ENCODE data around the gene ARSJ. TPM values are rescaled to one million over a fixed set of nuclear protein-coding genes. Genes with fewer than 3 reads are reported as not detected.

ARSJ gene
- total RNA-seq, 1 experiment from 2014 or later, result 50.7 TPM

DNA sequence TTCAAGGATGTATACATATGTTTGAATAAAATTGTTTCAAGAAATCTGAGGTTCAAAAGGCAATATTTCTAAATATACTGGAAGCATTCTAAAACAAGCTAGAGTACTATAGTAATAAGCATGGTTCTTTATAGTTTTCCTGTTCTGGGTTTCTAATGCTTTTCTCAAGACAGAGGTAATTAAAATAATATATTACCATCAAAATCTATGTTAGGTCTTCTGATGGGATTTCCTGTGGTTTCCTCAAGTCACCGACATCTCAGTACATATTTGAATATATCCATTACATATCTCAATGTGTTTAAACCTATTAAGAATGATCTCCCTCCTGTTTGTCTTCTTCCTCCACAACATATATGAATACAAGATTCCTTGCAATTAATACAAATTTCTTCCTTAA, 25.6 kb downstream of the ARSJ start:
- Mint-ChIP-seq H3K27me3 (ENCODE audit: insufficient read depth, unreplicated experiment) (no peaks in the 10 kb centered on the region), H3K27ac (ENCODE audit: low read depth, unreplicated experiment) (no peak overlapping the region), H3K4me3 (ENCODE audit: unreplicated experiment) (no peak overlapping the region), H3K36me3 (ENCODE audit: insufficient read depth, unreplicated experiment) (no peaks in the 10 kb centered on the region), H3K9me3 (ENCODE audit: unreplicated experiment) (no peaks in the 10 kb centered on the region), H3K4me1 (ENCODE audit: insufficient read depth, unreplicated experiment) (peaks cover 50% of the 10 kb centered on the region)
- BruUV-seq (replicated peaks), result no TSS peak
- TF ChIP-seq, protein P1, sequence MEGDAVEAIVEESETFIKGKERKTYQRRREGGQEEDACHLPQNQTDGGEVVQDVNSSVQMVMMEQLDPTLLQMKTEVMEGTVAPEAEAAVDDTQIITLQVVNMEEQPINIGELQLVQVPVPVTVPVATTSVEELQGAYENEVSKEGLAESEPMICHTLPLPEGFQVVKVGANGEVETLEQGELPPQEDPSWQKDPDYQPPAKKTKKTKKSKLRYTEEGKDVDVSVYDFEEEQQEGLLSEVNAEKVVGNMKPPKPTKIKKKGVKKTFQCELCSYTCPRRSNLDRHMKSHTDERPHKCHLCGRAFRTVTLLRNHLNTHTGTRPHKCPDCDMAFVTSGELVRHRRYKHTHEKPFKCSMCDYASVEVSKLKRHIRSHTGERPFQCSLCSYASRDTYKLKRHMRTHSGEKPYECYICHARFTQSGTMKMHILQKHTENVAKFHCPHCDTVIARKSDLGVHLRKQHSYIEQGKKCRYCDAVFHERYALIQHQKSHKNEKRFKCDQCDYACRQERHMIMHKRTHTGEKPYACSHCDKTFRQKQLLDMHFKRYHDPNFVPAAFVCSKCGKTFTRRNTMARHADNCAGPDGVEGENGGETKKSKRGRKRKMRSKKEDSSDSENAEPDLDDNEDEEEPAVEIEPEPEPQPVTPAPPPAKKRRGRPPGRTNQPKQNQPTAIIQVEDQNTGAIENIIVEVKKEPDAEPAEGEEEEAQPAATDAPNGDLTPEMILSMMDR (IDR thresholded peaks at IDR 0.05; ENCODE audit: unreplicated experiment), result no peak
- no peak for DNase-seq (ENCODE audit: unreplicated experiment)
- intact Hi-C loops (cut with micrococcal nuclease), result loop anchor here (10.0 kb wide), 2 partner anchors 559 to 659 kb away; no protein-coding TSS in a partner anchor
- ChIA-PET CTCF (interaction anchor here (1.3 to 2.8 kb wide), 4 partner anchors 13 to 424 kb away, joined by 3 to 14 read pairs (median 6); no protein-coding TSS in a partner anchor), POLR2A (interaction anchor here (0.6 to 1.0 kb wide), 2 partner anchors 26 to 52 kb away, joined by 3 read pairs; partner anchors contain the start of gene ARSJ)

GRCh38 chr4:113952452-113953029, 26.9 kb downstream of the ARSJ start:
- no TSS peak for BruUV-seq (replicated peaks)
- peak; percentile 64 for DNase-seq (ENCODE audit: unreplicated experiment)
- POLR2A ChIA-PET, result interaction anchor here (0.7 to 2.8 kb wide), 2 partner anchors 7 to 18 kb away, joined by 3 to 9 read pairs; no protein-coding TSS in a partner anchor

GRCh38 chr4:113951263-113951662, 28.2 kb downstream of the ARSJ start:
- no TSS peak for BruUV-seq (replicated peaks)
- intact Hi-C loops (cut with micrococcal nuclease), result loop anchor here (10.0 kb wide), 2 partner anchors 556 to 656 kb away; no protein-coding TSS in a partner anchor
- Mint-ChIP-seq H3K27me3 (ENCODE audit: insufficient read depth, unreplicated experiment) (no peaks in the 10 kb centered on the region), H3K4me1 (ENCODE audit: insufficient read depth, unreplicated experiment) (peaks cover 32% of the 10 kb centered on the region), H3K27ac (ENCODE audit: low read depth, unreplicated experiment) (peak overlapping the region; percentile 52), H3K4me3 (ENCODE audit: unreplicated experiment) (no peak overlapping the region), H3K36me3 (ENCODE audit: insufficient read depth, unreplicated experiment) (no peaks in the 10 kb centered on the region), H3K9me3 (ENCODE audit: unreplicated experiment) (no peaks in the 10 kb centered on the region)
- POLR2A ChIA-PET, result interaction anchor here (0.6 to 2.8 kb wide), 3 partner anchors 9 to 65 kb away, joined by 3 to 9 read pairs (median 3); no protein-coding TSS in a partner anchor
- no peak for DNase-seq (ENCODE audit: unreplicated experiment)
- TF ChIP-seq, protein P1 (IDR thresholded peaks at IDR 0.05; ENCODE audit: unreplicated experiment), result no peak
- CTCF ChIA-PET, result interaction anchor here (0.6 to 2.8 kb wide), 6 partner anchors 8 to 427 kb away, joined by 3 to 13 read pairs (median 4); partner anchors contain the start of gene ARSJ

More at GRCh38 chr4:113952452-113953029, 26.9 kb downstream of the ARSJ start:
- TF ChIP-seq, protein P1 (IDR thresholded peaks at IDR 0.05; ENCODE audit: unreplicated experiment), result peak; percentile 73
- Mint-ChIP-seq H3K27me3 (ENCODE audit: insufficient read depth, unreplicated experiment) (no peaks in the 10 kb centered on the region), H3K4me1 (ENCODE audit: insufficient read depth, unreplicated experiment) (peaks cover 37% of the 10 kb centered on the region), H3K36me3 (ENCODE audit: insufficient read depth, unreplicated experiment) (no peaks in the 10 kb centered on the region), H3K27ac (ENCODE audit: low read depth, unreplicated experiment) (no peak overlapping the region), H3K4me3 (ENCODE audit: unreplicated experiment) (no peak overlapping the region), H3K9me3 (ENCODE audit: unreplicated experiment) (no peaks in the 10 kb centered on the region)
- CTCF ChIA-PET, result interaction anchor here (0.6 to 1.8 kb wide), 13 partner anchors 9 to 1165 kb away, joined by 3 to 8 read pairs (median 3); no protein-coding TSS in a partner anchor
- intact Hi-C loops (cut with micrococcal nuclease), result loop anchor here (1.0 to 10.0 kb wide), 4 partner anchors 119 to 658 kb away; no protein-coding TSS in a partner anchor

GRCh38 chr4:113950207-113950606, 29.2 kb downstream of the ARSJ start:
- no peak overlapping the region for H3K4me3 Mint-ChIP-seq (ENCODE audit: unreplicated experiment)
- intact Hi-C loops (cut with micrococcal nuclease), result loop anchor here (10.0 kb wide), 2 partner anchors 555 to 655 kb away; no protein-coding TSS in a partner anchor
- TF ChIP-seq, protein P1 (IDR thresholded peaks at IDR 0.05; ENCODE audit: unreplicated experiment), result no peak
- CTCF ChIA-PET, result interaction anchor here (0.9 to 2.8 kb wide), 6 partner anchors 9 to 434 kb away, joined by 3 to 13 read pairs (median 4); no protein-coding TSS in a partner anchor
- H3K36me3 Mint-ChIP-seq (ENCODE audit: insufficient read depth, unreplicated experiment), result no peaks in the 10 kb centered on the region
- H3K27me3 Mint-ChIP-seq (ENCODE audit: insufficient read depth, unreplicated experiment), result no peaks in the 10 kb centered on the region
- H3K4me1 Mint-ChIP-seq (ENCODE audit: insufficient read depth, unreplicated experiment), result peaks cover 36% of the 10 kb centered on the region
- POLR2A ChIA-PET, result interaction anchor here (0.6 to 2.8 kb wide), 4 partner anchors 10 to 160 kb away, joined by 3 to 9 read pairs (median 4); no protein-coding TSS in a partner anchor
- H3K27ac Mint-ChIP-seq (ENCODE audit: low read depth, unreplicated experiment), result no peak overlapping the region
- no TSS peak for BruUV-seq (replicated peaks)
- no peak for DNase-seq (ENCODE audit: unreplicated experiment)
- H3K9me3 Mint-ChIP-seq (ENCODE audit: unreplicated experiment), result no peaks in the 10 kb centered on the region
